H1 (cell line): ENCODE data around the gene PRDM2. TPM values are rescaled to one million over a fixed set of nuclear protein-coding genes. Genes with fewer than 3 reads are reported as not detected.

Experiments used
- CTCF ChIA-PET: fragments of 300-600 bp; sonication (Branson Sonifier 250); formaldehyde crosslinking; loops from one replicate; lab custom pipeline; 2021; ENCODE audit not compliant: partially characterized antibody; lab: Charles Lee
- POLR2A ChIA-PET: fragments of 300-600 bp; sonication (Branson Sonifier 250); formaldehyde crosslinking; loops from one replicate; lab custom pipeline; 2021; ENCODE audit warnings: inconsistent platforms; ENCODE audit not compliant: partially characterized antibody; lab: Charles Lee
- DNase-seq, 2 experiments: peaks; one replicate each; pipeline versions ENCODE4 v3.0.0 to v3.0.0-alpha.2; 2010 to 2022; ENCODE audit warnings: low spot score in 2 of 2, low read depth in 1 of 2, mixed read lengths in 1 of 2
- FAIRE-seq: peaks from 2 replicates; lab custom pipeline; 2011; peaks lifted over from hg19 to GRCh38; lab: Jason Lieb, UNC
- H2AFZ ChIP-seq: 2 replicates; pipeline ENCODE4 v1.8.1; 2012; ENCODE audit warnings: low read length, inconsistent platforms
- H2AK5ac ChIP-seq: 2 replicates; pipeline ENCODE4 v1.6.1; 2013; ENCODE audit warnings: low read depth, low read length
- H2BK120ac ChIP-seq: replicated peaks from 2 replicates; pipeline ENCODE3; 2013; ENCODE audit warnings: low read depth, low read length, inconsistent platforms
- H2BK12ac ChIP-seq: 2 replicates; pipeline ENCODE4 v1.6.1; 2013; ENCODE audit warnings: low read depth, low read length
- H2BK15ac ChIP-seq: 2 replicates; pipeline ENCODE4 v1.6.1; 2013; ENCODE audit warnings: low read length
- H2BK20ac ChIP-seq: 2 replicates; pipeline ENCODE4 v1.6.1; 2013; ENCODE audit warnings: low read length
- H2BK5ac ChIP-seq: 2 replicates; pipeline ENCODE4 v1.6.1; 2013; ENCODE audit warnings: low read depth, low read length
- H3K14ac ChIP-seq: 2 replicates; pipeline ENCODE4 v1.6.1; 2013; ENCODE audit warnings: inconsistent platforms; ENCODE audit not compliant: insufficient read length
- H3K18ac ChIP-seq: 2 replicates; pipeline ENCODE4 v1.6.1; 2013; ENCODE audit warnings: low read length; ENCODE audit errors: extremely low read depth
- H3K23ac ChIP-seq: 2 replicates; pipeline ENCODE4 v1.6.1; 2013; ENCODE audit warnings: inconsistent platforms; ENCODE audit not compliant: insufficient read length
- H3K23me2 ChIP-seq: 2 replicates; pipeline ENCODE4 v1.6.1; 2013; ENCODE audit warnings: low read depth, low read length
- H3K27ac ChIP-seq: 2 replicates; pipeline ENCODE4 v1.6.1; 2011; ENCODE audit warnings: low read depth, low read length, inconsistent platforms
- H3K27me3 ChIP-seq, 4 experiments: replicated peaks in 1 of 4; 1 replicate in 1 of 4; 2 replicates in 3 of 4; pipeline versions ENCODE4 v1.6.1 to v1.8.1; 2011 to 2013; ENCODE audit warnings: low read length in 3 of 4, mild to moderate bottlenecking in 3 of 4, inconsistent platforms in 2 of 4, mixed read lengths in 2 of 4, moderate library complexity in 1 of 4; ENCODE audit not compliant: control insufficient read depth in 3 of 4, insufficient read depth in 3 of 4; ENCODE audit errors: extremely low read depth in 1 of 4
- H3K36me3 ChIP-seq, 4 experiments: 2 replicates each; pipeline versions ENCODE4 v1.6.1 to v1.8.1; 2011 to 2013; ENCODE audit warnings: mild to moderate bottlenecking in 4 of 4, low read length in 3 of 4, moderate library complexity in 2 of 4, control low read depth in 1 of 4, inconsistent platforms in 1 of 4; ENCODE audit not compliant: insufficient read depth in 4 of 4, control insufficient read depth in 2 of 4
- H3K4ac ChIP-seq: replicated peaks from 2 replicates; pipeline ENCODE3; 2013; ENCODE audit warnings: low read length, low read depth, mixed read lengths, inconsistent platforms; ENCODE audit not compliant: insufficient read length
- H3K4me1 ChIP-seq, 4 experiments: replicated peaks in 1 of 4; 1 replicate in 1 of 4; 2 replicates in 3 of 4; pipeline versions ENCODE4 v1.6.1 to v1.8.1; 2011 to 2013; ENCODE audit warnings: low read length in 3 of 4, inconsistent platforms in 2 of 4, mixed read lengths in 1 of 4; ENCODE audit not compliant: insufficient read depth in 4 of 4, control insufficient read depth in 3 of 4
- H3K4me2 ChIP-seq, 2 experiments: 2 replicates each; pipeline versions ENCODE4 v1.6.1 to v1.8.1; 2011 to 2013; ENCODE audit warnings: low read depth in 2 of 2, low read length in 2 of 2, control low read depth in 1 of 2, inconsistent platforms in 1 of 2, mild to moderate bottlenecking in 1 of 2; ENCODE audit not compliant: insufficient read depth in 1 of 2
- H3K4me3 ChIP-seq, 4 experiments: fragments of 200-600, 300-600 bp in 1 of 4; sonication (generic), shearing (Covaris generic), sonication (Bioruptor Twin) in 1 of 4; 2 replicates each; pipeline versions ENCODE4 v1.5.1 to v1.8.1; 2011 to 2016; ENCODE audit warnings: low read length in 4 of 4, low read depth in 3 of 4, control low read depth in 2 of 4, inconsistent platforms in 2 of 4, mild to moderate bottlenecking in 2 of 4, mixed read lengths in 1 of 4, moderate library complexity in 1 of 4; ENCODE audit not compliant: insufficient read depth in 2 of 4; ENCODE audit errors: extremely low read depth in 1 of 4
- H3K56ac ChIP-seq: replicated peaks from 2 replicates; pipeline ENCODE3; 2013; ENCODE audit warnings: low read depth, mild to moderate bottlenecking, mixed read lengths, low read length, inconsistent platforms; ENCODE audit not compliant: insufficient read length
- H3K79me1 ChIP-seq: 2 replicates; pipeline ENCODE4 v1.6.1; 2013; ENCODE audit warnings: low read depth, low read length, control low read depth
- H3K79me2 ChIP-seq, 2 experiments: 2 replicates each; pipeline versions ENCODE4 v1.6.1 to v1.8.1; 2012 to 2013; ENCODE audit warnings: low read length in 2 of 2, mild to moderate bottlenecking in 2 of 2, inconsistent platforms in 1 of 2; ENCODE audit not compliant: insufficient read depth in 2 of 2, control insufficient read depth in 1 of 2
- H3K9ac ChIP-seq, 4 experiments: replicated peaks in 1 of 4; 1 replicate in 1 of 4; 2 replicates in 3 of 4; pipeline versions ENCODE4 v1.6.1 to v1.8.1; 2011 to 2013; ENCODE audit warnings: low read depth in 3 of 4, low read length in 3 of 4, control low read depth in 2 of 4, mild to moderate bottlenecking in 2 of 4, moderate library complexity in 2 of 4, inconsistent platforms in 1 of 4; ENCODE audit errors: extremely low read depth in 1 of 4
- H3K9me3 ChIP-seq, 2 experiments: 2 replicates each; pipeline versions ENCODE4 v1.6.1 to v1.8.1; 2012 to 2013; ENCODE audit warnings: mild to moderate bottlenecking in 2 of 2, moderate library complexity in 2 of 2, control low read depth in 1 of 2, inconsistent platforms in 1 of 2, low read depth in 1 of 2, low read length in 1 of 2, mixed read lengths in 1 of 2; ENCODE audit not compliant: insufficient read depth in 2 of 2
- H4K20me1 ChIP-seq, 2 experiments: replicated peaks in 1 of 2; 2 replicates each; pipeline versions ENCODE3 to v1.8.1; 2011 to 2013; ENCODE audit warnings: inconsistent platforms in 2 of 2, low read length in 2 of 2, mild to moderate bottlenecking in 1 of 2; ENCODE audit not compliant: insufficient read depth in 2 of 2, control insufficient read depth in 1 of 2
- H4K5ac ChIP-seq: 2 replicates; pipeline ENCODE4 v1.6.1; 2013; ENCODE audit warnings: low read length, low read depth, mixed read lengths, inconsistent platforms; ENCODE audit not compliant: insufficient read length
- H4K8ac ChIP-seq: 2 replicates; pipeline ENCODE4 v1.8.0; 2013; ENCODE audit warnings: mild to moderate bottlenecking, moderate library complexity, low read length, inconsistent platforms; ENCODE audit not compliant: insufficient read depth; ENCODE audit errors: extremely low read depth
- H4K91ac ChIP-seq: replicated peaks from 2 replicates; pipeline ENCODE3; 2013; ENCODE audit warnings: low read length, mixed read lengths, inconsistent platforms; ENCODE audit not compliant: insufficient read length
- ASH2L ChIP-seq: fragments of 200-600, 300-600 bp; sonication (generic); IDR thresholded peaks from one replicate; pipeline ENCODE4 v1.7.1; 2017; ENCODE audit warnings: low read length
- BRCA1 ChIP-seq: IDR thresholded peaks from 2 replicates; pipeline ENCODE4 v1.6.1; 2012; ENCODE audit warnings: low read depth, low read length, improper control_type of control experiment
- EZH2 ChIP-seq: fragments of 200-600 bp; sonication (generic); IDR thresholded peaks from 2 replicates; pipeline ENCODE4 v1.7.1; 2012; ENCODE audit warnings: low read depth, mild to moderate bottlenecking, moderate library complexity, low read length, inconsistent platforms; ENCODE audit not compliant: severe bottlenecking
- KDM5A ChIP-seq: fragments of 200-600 bp; IDR thresholded peaks from 2 replicates; pipeline ENCODE4 v1.7.1; 2012; ENCODE audit warnings: mild to moderate bottlenecking, low read length, inconsistent platforms, mixed read lengths
- NRF1 ChIP-seq: IDR thresholded peaks from 2 replicates; pipeline ENCODE4 v1.6.1; 2011; ENCODE audit warnings: mild to moderate bottlenecking, low read depth, low read length, improper control_type of control experiment
- PHF8 ChIP-seq: fragments of 200-600 bp; sonication (generic); conservative IDR thresholded peaks from 2 replicates; pipeline ENCODE4 v1.7.1; 2012; ENCODE audit warnings: low read depth, mild to moderate bottlenecking, inconsistent platforms, low read length, moderate library complexity
- TAF7 ChIP-seq: optimal IDR thresholded peaks from 2 replicates; pipeline ENCODE3; 2011; ENCODE audit warnings: low read depth, mild to moderate bottlenecking, inconsistent platforms, low read length, moderate library complexity, borderline replicate concordance
- WGBS, 2 experiments: shearing (Covaris generic) in 1 of 2; methylation state at CpG; one replicate each; pipeline versions ENCODE4 v1.1.6 to v1.1.7; 2013 to 2015; ENCODE audit warnings: low lambda C conversion rate in 2 of 2, mixed read lengths in 2 of 2, inconsistent platforms in 1 of 2, low coverage in 1 of 2, missing lambda C conversion rate in 1 of 2; ENCODE audit not compliant: insufficient replicate concordance in 2 of 2, insufficient coverage in 1 of 2, insufficient read length in 1 of 2; ENCODE audit errors: extremely low coverage in 1 of 2, missing lambda C conversion rate in 1 of 2; 5-methylcytosine and 5-hydroxymethylcytosine counted together
- polyA plus RNA-seq, 7 experiments: library from polyadenylated mRNA; depleted of rRNA in 3 of 7; stranded (reverse) in 5 of 7; unstranded in 2 of 7; fragments of >200 nt in 5 of 7; fragments of 200-250 nt in 2 of 7; gene quantifications; 1 replicate in 5 of 7; 2 replicates in 1 of 7; 4 replicates in 1 of 7; pipeline versions ENCODE4 v1.2.1 to v1.2.3, GENCODE V29; 2011 to 2013; ENCODE audit warnings: missing spikeins in 2 of 7, mixed read lengths in 2 of 7
- total RNA-seq: library from RNA; stranded (reverse); fragmentation: NEBNext Ultra II Directional; extraction: Animal tissue kit (Norgen Biotek cat#: 25700); gene quantifications from 2 replicates; pipeline ENCODE4 v1.2.1, GENCODE V29; 2021

PRDM2 gene
- total and polyA plus RNA-seq, 2 of the 8 experiments (the other 6 are each of a cell fraction or from before 2014, with no cell fraction given): 5.8 to 21.2 TPM

- no peak for FAIRE-seq
- H3K4ac ChIP-seq: no peak overlapping the region
These were observed 167.6 kb downstream of the PRDM2 start for GRCh38 chr1:13867603-13868002.

More at GRCh38 chr1:13867603-13868002, 167.6 kb downstream of the PRDM2 start:
- H3K79me2 ChIP-seq: no peaks in the 10 kb centered on the region
- H2BK15ac ChIP-seq: no peak overlapping the region
- H3K4me2 ChIP-seq: no peak overlapping the region
- peaks cover 26 to 37% of the 10 kb centered on the region in 2 experiments; a peak in 3 of 4 replicates for H3K9me3 ChIP-seq
- H3K56ac ChIP-seq: no peak overlapping the region
- H3K36me3 ChIP-seq: no peaks in the 10 kb centered on the region
- no peak overlapping the region for H3K18ac ChIP-seq
- DNase-seq: no peak
- H3K4me1 ChIP-seq: no peaks in the 10 kb centered on the region
- no peak overlapping the region for H3K27ac ChIP-seq
- H3K14ac ChIP-seq: no peak overlapping the region
- POLR2A ChIA-PET: no interaction called here
- WGBS, 2 experiments: 78% methylated on average over 7 of the region's 7 CpGs; no CpG with 5 or more reads in 1 of the 2 experiments
- H4K5ac ChIP-seq: no peak overlapping the region
- TF ChIP-seq EZH2 (no peak), ASH2L (no peak), TAF7 (no peak), BRCA1 (no peak), NRF1 (no peak), PHF8 (no peak), KDM5A (no peak)
- H2BK5ac ChIP-seq: no peak overlapping the region
- H2BK120ac ChIP-seq: no peak overlapping the region
- no peak overlapping the region for H3K23ac ChIP-seq
- H4K20me1 ChIP-seq: no peaks in the 10 kb centered on the region
- no peak overlapping the region for H2BK12ac ChIP-seq
- H2AFZ ChIP-seq: no peak overlapping the region
- H4K8ac ChIP-seq: no peak overlapping the region
- no peak overlapping the region for H4K91ac ChIP-seq
- H3K27me3 ChIP-seq: 0 out of 7 replicates have a peak, but pooled peaks cover 0 to 2% (median 0%) of the 10 kb centered on the region in 4 experiments
- H2BK20ac ChIP-seq: no peak overlapping the region
- no peak overlapping the region for H2AK5ac ChIP-seq
- H3K79me1 ChIP-seq: no peaks in the 10 kb centered on the region
- no peak overlapping the region for H3K9ac ChIP-seq
- CTCF ChIA-PET: no interaction called here
- H3K4me3 ChIP-seq: no peak overlapping the region
- H3K23me2 ChIP-seq: no peaks in the 10 kb centered on the region
